Activated T-cell treated with anti-CD3 and anti-CD28 coated beads for 1 hour (primary cell): Measurements from ENCODE around the gene ZBTB16.
A peak's percentile ranks its signal among the peaks of the same experiment; 100 is the strongest.

Experiments
- DNase-seq: peaks from one replicate; pipeline ENCODE4 v3.0.0-alpha.2; 2020; ENCODE audit warnings: low read depth

Gene ZBTB16

GRCh38 chr11:114167771-114168448, 108.4 kb downstream of the ZBTB16 start:
- DNase-seq: no peak

- no peak for DNase-seq
Observed at GRCh38 chr11:114168691-114169090, 109.2 kb downstream of the ZBTB16 start.

- DNase-seq: no peak
Observed at GRCh38 chr11:114169321-114169749, 109.8 kb downstream of the ZBTB16 start.

DNA sequence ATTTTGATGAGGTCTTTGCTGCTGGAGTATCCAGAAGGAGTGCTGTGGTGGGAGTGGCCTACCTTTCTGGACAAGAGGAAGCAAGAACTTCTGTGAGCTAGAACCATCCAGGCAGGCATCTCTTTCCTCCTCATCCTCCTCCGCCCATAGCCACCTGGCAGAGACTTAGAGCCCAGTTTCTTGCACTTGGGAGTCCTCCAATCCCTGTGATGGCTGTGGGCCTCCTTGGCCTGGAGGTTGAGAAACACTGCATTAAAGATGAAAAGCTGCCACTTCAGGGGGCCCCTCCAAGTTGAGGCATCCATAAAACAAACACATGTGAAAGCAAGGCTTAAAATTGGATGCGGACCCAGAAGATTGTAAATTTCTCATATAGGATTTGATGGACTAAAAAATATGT, 110.3 kb downstream of the ZBTB16 start:
- DNase-seq: no peak

GRCh38 chr11:114170226-114170625, 110.7 kb downstream of the ZBTB16 start:
- DNase-seq: no peak

GRCh38 chr11:114171257-114172054, 111.9 kb downstream of the ZBTB16 start:
- no peak for DNase-seq

GRCh38 chr11:114172055-114172861, 112.7 kb downstream of the ZBTB16 start:
- no peak for DNase-seq

DNA sequence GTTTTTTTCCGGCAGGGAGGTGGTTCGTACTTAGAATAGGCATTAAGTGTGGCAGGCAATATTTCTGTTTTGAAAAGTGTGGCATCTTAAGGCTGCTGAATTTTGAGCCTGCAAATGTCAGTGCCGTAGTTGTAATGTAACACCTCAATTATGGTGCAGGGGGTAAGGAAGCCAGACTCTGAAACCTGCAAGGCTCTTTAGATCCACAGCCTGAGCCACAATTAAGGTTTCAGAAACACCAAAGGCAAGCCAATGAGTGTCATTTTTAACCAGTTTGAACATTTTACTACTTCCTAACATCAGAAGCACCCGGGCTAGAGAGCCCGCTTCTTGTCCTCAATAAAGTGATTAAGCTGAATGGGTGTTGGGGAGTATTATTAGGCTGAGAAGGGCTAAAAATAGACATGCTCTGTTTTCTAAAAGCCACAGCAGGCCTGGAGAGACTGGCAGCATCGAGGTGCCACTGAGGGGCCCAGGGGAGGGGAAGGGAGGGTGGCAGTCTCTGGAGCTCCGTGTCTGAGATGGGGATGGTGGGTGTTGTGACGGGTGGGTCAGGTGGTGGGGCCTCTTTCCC, 113.4 kb downstream of the ZBTB16 start:
- DNase-seq: no peak

DNA sequence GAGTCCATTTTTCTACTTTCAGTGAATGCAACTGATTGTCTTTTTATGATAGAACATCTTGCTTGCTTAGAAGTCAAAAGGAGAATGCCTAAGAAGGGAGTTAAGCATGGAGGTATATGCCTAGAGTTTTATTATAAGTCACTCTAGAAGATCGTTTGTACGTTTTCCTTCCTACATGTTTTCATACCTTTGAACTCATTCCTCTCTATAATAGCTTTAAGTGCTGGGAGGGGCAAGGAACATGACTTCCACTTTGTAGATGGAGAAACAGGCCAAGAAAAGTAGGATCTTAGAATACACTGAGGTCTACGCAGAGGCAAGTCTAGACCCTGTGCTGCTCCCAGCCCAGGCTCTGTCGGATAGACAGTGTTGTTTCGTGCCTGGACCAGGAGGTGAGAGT, 114.3 kb downstream of the ZBTB16 start:
- no peak for DNase-seq

DNA sequence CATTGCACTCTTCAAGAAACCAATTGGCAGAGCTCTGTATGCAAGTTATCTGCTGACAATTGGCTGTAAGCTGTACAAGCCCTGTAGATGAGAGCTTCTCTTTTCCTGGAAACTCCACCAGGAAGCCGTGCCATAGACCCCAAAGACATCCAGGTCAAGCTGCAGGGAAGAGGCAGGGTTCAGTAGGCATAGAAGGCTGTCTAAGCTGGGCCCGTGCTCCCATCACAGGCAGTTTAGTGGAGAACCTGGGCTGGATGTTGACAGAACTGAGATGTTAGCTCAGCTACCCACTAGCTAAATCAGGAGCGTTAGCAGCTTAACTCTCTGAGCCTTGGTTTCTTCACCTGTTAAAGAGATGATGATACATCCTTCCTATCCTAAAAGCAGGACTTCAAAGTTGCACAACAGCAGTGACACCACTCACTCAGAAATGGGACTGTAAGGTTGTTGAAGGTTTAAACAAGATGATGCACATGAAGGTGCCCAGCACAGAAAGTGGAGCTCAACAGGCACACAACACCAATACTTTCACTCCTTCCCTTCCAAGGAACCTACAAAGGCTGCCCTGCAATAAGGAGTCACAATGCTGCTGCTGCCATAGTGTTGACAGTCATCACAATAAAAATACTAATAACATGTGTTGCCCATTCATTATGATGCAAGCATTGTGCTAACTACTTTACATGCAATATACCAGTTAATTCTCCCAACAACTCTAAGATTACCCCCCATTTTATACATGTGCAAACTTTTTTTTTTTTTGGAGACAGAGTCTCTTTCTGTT, 115.4 kb downstream of the ZBTB16 start:
- no peak for DNase-seq

GRCh38 chr11:114175706-114176105, 116.2 kb downstream of the ZBTB16 start:
- DNase-seq: no peak

DNA sequence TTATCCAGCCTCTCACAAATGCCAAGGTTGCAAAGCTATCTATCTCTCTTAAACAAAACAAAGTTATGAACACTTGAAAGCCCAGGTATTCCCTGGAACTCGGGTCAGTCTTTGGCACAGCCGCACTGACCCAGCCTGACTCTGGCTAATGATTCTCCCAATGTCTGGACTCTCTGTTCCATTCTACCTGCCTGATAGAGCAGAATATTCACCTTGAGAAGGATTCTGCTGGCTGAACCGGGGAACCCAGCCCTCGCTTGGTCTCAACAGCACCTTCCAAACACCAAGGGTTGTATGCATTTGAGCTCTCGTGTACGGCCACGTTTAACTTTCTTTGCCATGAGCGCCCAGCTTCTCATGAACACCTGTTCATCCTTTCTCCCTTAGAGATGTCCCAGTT, 116.8 kb downstream of the ZBTB16 start:
- no peak for DNase-seq

DNA sequence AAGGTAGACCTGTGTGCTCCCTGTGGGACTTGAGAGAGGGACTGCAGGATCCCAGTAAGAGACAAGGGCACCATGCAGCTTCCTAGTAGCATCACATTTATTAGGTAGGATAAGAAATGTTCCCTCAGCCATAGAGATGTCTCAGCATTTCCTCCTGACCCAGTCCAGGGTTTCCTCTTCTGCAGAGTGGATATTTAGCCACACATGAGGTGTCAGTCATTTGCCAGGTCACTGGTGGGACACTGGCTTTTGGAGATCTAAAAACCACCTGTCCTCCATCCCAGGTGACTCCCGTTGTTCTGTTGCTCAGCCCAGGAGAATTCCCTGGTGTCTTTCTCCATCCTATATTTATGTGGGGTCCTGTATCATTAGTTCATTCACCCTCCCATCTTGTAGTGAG, 119.1 kb downstream of the ZBTB16 start:
- DNase-seq: no peak

- DNase-seq: no peak
Observed at GRCh38 chr11:114179234-114179941, 119.9 kb downstream of the ZBTB16 start.

DNA sequence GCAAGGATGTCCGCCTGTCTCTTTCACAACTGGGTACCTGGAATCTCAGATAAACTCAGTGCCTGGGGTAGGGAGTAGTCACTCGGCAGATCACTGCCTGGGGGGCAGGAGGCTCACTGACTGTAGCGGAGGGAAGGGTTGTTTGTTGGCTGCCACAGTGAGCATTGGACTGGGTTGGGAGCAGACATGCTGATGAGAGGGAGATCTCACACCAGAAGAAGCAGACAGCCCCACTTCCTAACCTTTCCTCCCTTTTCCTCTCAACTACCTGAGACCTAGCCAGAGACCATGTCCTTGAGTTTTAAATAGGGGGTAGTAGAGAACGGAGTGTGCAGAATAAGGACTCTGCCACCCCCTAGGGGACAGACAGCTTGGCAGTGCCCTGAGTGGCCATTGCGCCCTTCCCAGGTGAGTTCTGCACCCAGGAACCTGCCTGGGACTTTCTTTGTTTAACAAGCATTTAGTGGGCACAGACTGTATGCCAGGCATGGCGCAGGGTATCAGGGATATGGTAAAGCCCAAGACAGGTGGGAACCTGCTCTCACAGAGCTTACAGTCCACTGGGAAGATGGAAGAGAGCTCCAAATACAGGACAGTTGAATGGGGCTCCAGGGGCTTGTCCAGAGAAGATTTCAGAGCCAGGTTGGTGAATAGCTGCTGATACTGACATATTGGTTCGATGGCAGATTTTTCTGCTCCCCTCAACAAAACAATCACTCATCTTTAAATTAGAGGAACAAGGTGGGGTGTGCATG, 121.0 kb downstream of the ZBTB16 start:
- no peak for DNase-seq

DNA sequence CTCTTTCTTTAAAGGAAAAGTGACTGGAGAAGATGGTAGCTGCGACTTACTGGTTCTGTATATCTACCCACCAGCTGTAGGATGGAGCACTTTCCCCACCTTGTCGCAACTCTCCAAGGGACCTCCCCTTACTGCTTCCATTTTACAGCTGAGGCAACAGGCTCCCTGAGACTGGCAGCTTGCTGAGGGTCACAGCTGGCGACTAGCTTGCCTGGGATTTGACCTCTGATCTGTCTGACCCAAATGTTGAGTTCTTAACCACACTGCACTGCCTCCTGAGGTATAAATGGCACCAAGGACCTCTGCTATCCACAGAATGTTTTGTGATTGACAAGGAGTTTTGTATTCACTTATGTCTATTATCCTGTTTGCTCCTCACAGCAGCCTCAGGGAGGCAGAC, 121.7 kb downstream of the ZBTB16 start:
- no peak for DNase-seq

DNA sequence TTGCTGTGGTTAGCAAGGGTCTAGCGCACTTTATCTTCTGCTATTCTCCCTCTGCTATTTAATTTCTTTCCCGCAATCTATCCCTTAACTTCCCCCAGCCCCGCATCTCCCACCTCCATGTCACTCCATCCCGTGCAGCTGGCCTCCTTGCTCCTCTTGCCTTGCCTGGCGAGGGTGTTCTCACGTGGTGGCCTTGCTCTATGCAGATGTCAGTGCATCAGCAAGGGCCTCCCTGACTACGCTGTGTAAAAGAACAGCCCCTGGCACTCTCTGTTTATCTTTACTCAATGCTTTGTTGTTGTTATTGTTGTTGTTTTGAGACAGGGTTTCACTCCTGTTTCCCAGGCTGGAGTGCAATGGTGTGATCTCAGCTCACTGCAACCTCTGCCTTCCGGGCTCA, 122.2 kb downstream of the ZBTB16 start:
- DNase-seq: no peak

DNA sequence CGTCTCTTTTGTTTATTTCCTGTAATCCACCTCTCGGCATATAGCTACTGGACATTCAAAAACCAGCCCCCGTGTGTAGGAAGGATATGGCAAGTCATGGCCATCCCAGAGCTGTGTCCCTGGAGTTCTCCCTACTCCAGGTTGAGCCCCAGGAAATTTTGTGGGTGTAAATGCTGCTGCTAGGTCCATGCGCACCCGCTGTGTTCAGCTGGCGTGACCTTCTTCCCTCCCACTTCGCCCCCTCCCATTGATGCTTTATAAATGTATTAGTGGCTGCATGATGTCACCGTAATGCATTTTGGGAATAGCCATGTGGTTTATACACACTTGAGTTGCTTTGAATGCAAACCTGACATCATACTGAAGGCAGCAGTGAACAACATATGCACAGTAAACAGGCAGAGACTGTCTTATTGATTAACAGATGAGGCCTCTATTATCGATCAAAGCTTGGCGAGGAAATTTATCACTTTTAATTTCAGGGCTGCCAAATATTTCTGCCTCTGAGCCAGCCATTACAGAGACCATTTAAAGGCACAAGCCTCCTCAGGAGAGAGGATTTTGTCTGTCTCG, 123.0 kb downstream of the ZBTB16 start:
- DNase-seq: no peak

GRCh38 chr11:114183044-114183511, 123.6 kb downstream of the ZBTB16 start:
- DNase-seq: peak; percentile 52

DNA sequence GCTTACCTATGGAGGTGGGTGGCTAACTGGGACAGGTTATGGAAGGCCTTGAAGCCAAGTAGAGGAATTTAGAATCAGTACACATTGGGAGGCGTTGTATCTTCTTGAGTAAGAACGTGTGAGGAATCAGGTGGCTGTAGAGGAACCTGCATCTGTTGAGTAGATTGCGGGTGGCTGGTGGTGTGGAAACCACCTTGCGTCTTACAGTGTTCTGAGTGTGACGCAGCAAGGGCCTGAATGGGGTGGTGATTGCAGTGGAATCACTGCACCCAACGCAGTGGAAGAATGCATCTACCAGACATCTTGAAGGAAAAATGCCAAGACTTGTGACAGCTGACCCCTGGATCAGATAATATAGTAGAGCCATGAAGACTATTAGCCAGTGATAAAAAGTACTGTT, 125.9 kb downstream of the ZBTB16 start:
- no peak for DNase-seq
